ENCODE data around the gene MPP3. TPM values are rescaled to one million over a fixed set of nuclear protein-coding genes. Genes with fewer than 3 reads are reported as not detected.

Gene MPP3
- total RNA-seq, 1 experiment from 2014 or later: 11.3 TPM

DNA sequence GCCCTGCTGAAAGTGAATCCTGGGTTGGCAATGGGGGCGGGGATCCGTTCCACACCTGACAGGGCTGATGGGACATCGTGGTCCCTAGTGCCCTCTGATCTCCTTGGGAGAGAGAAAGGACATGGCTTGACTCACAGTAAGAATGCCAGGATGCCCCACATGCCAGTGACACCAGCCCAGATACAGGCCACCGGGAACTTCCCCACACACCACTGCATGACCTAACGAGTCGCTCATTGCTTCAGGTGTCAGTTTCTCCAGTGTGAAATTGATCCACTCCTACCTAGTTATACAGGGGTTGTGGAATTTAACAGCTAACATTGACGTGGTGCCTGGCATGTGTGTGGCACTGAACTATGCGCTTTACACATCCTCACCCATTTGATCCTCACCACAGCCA is 21.6 kb upstream of the MPP3 start:
- Mint-ChIP-seq H3K4me3 (no peak overlapping the region), H3K27ac (no peak overlapping the region), H3K27me3 (ENCODE audit: low read depth) (peaks cover 6% of the 10 kb centered on the region), H3K36me3 (no peaks in the 10 kb centered on the region), H3K9me3 (no peaks in the 10 kb centered on the region), H3K4me1 (no peaks in the 10 kb centered on the region)
- ATAC-seq (no peak), DNase-seq (ENCODE audit: low spot score) (no peak)
- ChIA-PET POLR2A (no interaction called here), CTCF (interaction anchor here (0.6 to 4.8 kb wide), 5 partner anchors 8 to 90 kb away, joined by 3 to 43 read pairs (median 4); partner anchors contain the start of gene CD300LG)
- TF ChIP-seq KAT7 (CRISPR knock-in tag; IDR thresholded peaks at IDR 0.05; ENCODE audit: borderline replicate concordance): no peak

DNA sequence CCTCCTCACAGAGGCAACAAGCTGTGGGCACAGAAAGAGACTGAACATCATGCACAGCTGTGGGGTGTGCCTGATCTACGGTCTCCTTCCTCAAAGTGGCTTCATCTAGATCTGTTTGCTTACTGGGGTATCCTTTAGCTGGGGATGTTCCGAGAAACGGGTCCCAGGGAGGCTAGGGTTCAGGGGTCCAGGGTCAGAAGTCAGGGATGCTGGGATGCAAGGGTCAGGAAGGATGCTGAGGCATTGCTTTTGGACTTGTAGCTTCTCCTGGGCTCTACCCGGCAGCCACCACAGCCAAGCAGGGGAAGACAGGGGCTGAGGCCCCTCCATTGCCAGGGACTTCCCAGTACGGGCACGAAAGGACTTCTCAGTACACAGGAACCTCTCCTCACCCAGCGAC is 20.6 kb upstream of the MPP3 start:
- CTCF ChIA-PET: interaction anchor here (1.5 kb wide), 1 partner anchor 27 kb away, joined by 4 read pairs; no protein-coding TSS in a partner anchor
- Mint-ChIP-seq H3K4me3 (no peak overlapping the region), H3K27ac (no peak overlapping the region), H3K9me3 (no peaks in the 10 kb centered on the region), H3K4me1 (no peaks in the 10 kb centered on the region), H3K36me3 (no peaks in the 10 kb centered on the region), H3K27me3 (ENCODE audit: low read depth) (peaks cover 6% of the 10 kb centered on the region)
- TF ChIP-seq, protein P1, sequence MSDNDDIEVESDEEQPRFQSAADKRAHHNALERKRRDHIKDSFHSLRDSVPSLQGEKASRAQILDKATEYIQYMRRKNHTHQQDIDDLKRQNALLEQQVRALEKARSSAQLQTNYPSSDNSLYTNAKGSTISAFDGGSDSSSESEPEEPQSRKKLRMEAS (CRISPR knock-in tag; IDR thresholded peaks at IDR 0.05): no peak
- no peak for TF ChIP-seq TEAD1 (CRISPR knock-in tag; IDR thresholded peaks at IDR 0.05)
- TF ChIP-seq, protein P2, sequence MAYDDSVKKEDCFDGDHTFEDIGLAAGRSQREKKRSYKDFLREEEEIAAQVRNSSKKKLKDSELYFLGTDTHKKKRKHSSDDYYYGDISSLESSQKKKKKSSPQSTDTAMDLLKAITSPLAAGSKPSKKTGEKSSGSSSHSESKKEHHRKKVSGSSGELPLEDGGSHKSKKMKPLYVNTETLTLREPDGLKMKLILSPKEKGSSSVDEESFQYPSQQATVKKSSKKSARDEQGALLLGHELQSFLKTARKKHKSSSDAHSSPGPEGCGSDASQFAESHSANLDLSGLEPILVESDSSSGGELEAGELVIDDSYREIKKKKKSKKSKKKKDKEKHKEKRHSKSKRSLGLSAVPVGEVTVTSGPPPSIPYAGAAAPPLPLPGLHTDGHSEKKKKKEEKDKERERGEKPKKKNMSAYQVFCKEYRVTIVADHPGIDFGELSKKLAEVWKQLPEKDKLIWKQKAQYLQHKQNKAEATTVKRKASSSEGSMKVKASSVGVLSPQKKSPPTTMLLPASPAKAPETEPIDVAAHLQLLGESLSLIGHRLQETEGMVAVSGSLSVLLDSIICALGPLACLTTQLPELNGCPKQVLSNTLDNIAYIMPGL (CRISPR knock-in tag; IDR thresholded peaks at IDR 0.05): no peak
- no peak for TF ChIP-seq SMAD3 (CRISPR knock-in tag; IDR thresholded peaks at IDR 0.05; ENCODE audit: borderline replicate concordance)
- TF ChIP-seq, protein P3, sequence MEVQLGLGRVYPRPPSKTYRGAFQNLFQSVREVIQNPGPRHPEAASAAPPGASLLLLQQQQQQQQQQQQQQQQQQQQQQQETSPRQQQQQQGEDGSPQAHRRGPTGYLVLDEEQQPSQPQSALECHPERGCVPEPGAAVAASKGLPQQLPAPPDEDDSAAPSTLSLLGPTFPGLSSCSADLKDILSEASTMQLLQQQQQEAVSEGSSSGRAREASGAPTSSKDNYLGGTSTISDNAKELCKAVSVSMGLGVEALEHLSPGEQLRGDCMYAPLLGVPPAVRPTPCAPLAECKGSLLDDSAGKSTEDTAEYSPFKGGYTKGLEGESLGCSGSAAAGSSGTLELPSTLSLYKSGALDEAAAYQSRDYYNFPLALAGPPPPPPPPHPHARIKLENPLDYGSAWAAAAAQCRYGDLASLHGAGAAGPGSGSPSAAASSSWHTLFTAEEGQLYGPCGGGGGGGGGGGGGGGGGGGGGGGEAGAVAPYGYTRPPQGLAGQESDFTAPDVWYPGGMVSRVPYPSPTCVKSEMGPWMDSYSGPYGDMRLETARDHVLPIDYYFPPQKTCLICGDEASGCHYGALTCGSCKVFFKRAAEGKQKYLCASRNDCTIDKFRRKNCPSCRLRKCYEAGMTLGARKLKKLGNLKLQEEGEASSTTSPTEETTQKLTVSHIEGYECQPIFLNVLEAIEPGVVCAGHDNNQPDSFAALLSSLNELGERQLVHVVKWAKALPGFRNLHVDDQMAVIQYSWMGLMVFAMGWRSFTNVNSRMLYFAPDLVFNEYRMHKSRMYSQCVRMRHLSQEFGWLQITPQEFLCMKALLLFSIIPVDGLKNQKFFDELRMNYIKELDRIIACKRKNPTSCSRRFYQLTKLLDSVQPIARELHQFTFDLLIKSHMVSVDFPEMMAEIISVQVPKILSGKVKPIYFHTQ (CRISPR knock-in tag; IDR thresholded peaks at IDR 0.05): no peak
- TF ChIP-seq, protein P4, sequence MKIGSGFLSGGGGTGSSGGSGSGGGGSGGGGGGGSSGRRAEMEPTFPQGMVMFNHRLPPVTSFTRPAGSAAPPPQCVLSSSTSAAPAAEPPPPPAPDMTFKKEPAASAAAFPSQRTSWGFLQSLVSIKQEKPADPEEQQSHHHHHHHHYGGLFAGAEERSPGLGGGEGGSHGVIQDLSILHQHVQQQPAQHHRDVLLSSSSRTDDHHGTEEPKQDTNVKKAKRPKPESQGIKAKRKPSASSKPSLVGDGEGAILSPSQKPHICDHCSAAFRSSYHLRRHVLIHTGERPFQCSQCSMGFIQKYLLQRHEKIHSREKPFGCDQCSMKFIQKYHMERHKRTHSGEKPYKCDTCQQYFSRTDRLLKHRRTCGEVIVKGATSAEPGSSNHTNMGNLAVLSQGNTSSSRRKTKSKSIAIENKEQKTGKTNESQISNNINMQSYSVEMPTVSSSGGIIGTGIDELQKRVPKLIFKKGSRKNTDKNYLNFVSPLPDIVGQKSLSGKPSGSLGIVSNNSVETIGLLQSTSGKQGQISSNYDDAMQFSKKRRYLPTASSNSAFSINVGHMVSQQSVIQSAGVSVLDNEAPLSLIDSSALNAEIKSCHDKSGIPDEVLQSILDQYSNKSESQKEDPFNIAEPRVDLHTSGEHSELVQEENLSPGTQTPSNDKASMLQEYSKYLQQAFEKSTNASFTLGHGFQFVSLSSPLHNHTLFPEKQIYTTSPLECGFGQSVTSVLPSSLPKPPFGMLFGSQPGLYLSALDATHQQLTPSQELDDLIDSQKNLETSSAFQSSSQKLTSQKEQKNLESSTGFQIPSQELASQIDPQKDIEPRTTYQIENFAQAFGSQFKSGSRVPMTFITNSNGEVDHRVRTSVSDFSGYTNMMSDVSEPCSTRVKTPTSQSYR (CRISPR knock-in tag; IDR thresholded peaks at IDR 0.05): no peak
- TF ChIP-seq, protein P5, sequence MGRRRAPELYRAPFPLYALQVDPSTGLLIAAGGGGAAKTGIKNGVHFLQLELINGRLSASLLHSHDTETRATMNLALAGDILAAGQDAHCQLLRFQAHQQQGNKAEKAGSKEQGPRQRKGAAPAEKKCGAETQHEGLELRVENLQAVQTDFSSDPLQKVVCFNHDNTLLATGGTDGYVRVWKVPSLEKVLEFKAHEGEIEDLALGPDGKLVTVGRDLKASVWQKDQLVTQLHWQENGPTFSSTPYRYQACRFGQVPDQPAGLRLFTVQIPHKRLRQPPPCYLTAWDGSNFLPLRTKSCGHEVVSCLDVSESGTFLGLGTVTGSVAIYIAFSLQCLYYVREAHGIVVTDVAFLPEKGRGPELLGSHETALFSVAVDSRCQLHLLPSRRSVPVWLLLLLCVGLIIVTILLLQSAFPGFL (CRISPR knock-in tag; IDR thresholded peaks at IDR 0.05; ENCODE audit: borderline replicate concordance): no peak
- no peak for TF ChIP-seq KAT7 (CRISPR knock-in tag; IDR thresholded peaks at IDR 0.05; ENCODE audit: borderline replicate concordance)
- TF ChIP-seq MXD4 (CRISPR knock-in tag; IDR thresholded peaks at IDR 0.05; ENCODE audit: borderline replicate concordance): no peak
- no peak for TF ChIP-seq FOXJ3 (CRISPR knock-in tag; IDR thresholded peaks at IDR 0.05; ENCODE audit: borderline replicate concordance)
- no peak for TF ChIP-seq SOX15 (CRISPR knock-in tag; IDR thresholded peaks at IDR 0.05)
- no peak for TF ChIP-seq GRHL2 (CRISPR knock-in tag; IDR thresholded peaks at IDR 0.05; ENCODE audit: insufficient replicate concordance, severe bottlenecking)
- TF ChIP-seq RELA (CRISPR knock-in tag; IDR thresholded peaks at IDR 0.05; ENCODE audit: borderline replicate concordance): no peak
- no peak for TF ChIP-seq ELF4 (CRISPR knock-in tag; IDR thresholded peaks at IDR 0.05; ENCODE audit: low read depth)
- TF ChIP-seq ATF1 (CRISPR knock-in tag; IDR thresholded peaks at IDR 0.05): no peak
- TF ChIP-seq, protein P6, sequence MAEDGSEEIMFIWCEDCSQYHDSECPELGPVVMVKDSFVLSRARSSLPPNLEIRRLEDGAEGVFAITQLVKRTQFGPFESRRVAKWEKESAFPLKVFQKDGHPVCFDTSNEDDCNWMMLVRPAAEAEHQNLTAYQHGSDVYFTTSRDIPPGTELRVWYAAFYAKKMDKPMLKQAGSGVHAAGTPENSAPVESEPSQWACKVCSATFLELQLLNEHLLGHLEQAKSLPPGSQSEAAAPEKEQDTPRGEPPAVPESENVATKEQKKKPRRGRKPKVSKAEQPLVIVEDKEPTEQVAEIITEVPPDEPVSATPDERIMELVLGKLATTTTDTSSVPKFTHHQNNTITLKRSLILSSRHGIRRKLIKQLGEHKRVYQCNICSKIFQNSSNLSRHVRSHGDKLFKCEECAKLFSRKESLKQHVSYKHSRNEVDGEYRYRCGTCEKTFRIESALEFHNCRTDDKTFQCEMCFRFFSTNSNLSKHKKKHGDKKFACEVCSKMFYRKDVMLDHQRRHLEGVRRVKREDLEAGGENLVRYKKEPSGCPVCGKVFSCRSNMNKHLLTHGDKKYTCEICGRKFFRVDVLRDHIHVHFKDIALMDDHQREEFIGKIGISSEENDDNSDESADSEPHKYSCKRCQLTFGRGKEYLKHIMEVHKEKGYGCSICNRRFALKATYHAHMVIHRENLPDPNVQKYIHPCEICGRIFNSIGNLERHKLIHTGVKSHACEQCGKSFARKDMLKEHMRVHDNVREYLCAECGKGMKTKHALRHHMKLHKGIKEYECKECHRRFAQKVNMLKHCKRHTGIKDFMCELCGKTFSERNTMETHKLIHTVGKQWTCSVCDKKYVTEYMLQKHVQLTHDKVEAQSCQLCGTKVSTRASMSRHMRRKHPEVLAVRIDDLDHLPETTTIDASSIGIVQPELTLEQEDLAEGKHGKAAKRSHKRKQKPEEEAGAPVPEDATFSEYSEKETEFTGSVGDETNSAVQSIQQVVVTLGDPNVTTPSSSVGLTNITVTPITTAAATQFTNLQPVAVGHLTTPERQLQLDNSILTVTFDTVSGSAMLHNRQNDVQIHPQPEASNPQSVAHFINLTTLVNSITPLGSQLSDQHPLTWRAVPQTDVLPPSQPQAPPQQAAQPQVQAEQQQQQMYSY (CRISPR knock-in tag; IDR thresholded peaks at IDR 0.05): no peak
- no peak for TF ChIP-seq TEAD4 (CRISPR knock-in tag; IDR thresholded peaks at IDR 0.05)
- no peak for TF ChIP-seq NFYB (CRISPR knock-in tag; conservative IDR thresholded peaks at IDR 0.05; ENCODE audit: low read depth)
- no peak for TF ChIP-seq TCF7 (CRISPR knock-in tag; IDR thresholded peaks at IDR 0.05; ENCODE audit: low read depth)
- ATAC-seq (no peak), DNase-seq (ENCODE audit: low spot score) (no peak)
- POLR2A ChIA-PET: no interaction called here
